GM12878 (cell line): ENCODE data around the gene SEL1L3. TPM values are rescaled to one million over a fixed set of nuclear protein-coding genes. Genes with fewer than 3 reads are reported as not detected.

ENCODE experiments used
- ATAC-seq: fragments of 200-7000 bp; cut with Tn5 transposase; 3 replicates; pipeline ENCODE4 v1.9.1; 2020; ENCODE audit warnings: mild to moderate bottlenecking, moderate library complexity
- BruUV-seq: library from RNA; stranded (reverse); fragments of 400-500 nt; replicated peaks from 2 replicates; lab custom pipeline; 2021; lab: Mats Ljungman, UMichigan
- CTCF ChIA-PET: fragments of 300-600 bp; sonication (Branson Sonifier 250); formaldehyde crosslinking; extraction: SDS; loops from one replicate; lab custom pipeline; 2021; ENCODE audit warnings: inconsistent platforms; lab: Yijun Ruan, JAX
- POLR2A ChIA-PET: fragments of 350-600 bp; formaldehyde crosslinking; extraction: SDS; loops from one replicate; lab custom pipeline; 2021; ENCODE audit warnings: inconsistent platforms; lab: Charles Lee
- RAD21 ChIA-PET: fragments of 300-600 bp; sonication (Branson Sonifier 250); formaldehyde crosslinking; loops from one replicate; lab custom pipeline; 2023; ENCODE audit warnings: antibody characterized with exemption; ENCODE audit not compliant: unreplicated experiment; lab: Charles Lee
- SMC1A ChIA-PET: fragments of 300-600 bp; sonication (Branson Sonifier 250); formaldehyde crosslinking; loops from one replicate; lab custom pipeline; 2023; ENCODE audit not compliant: unreplicated experiment, uncharacterized antibody; lab: Charles Lee
- DNase-seq: peaks from one replicate; pipeline ENCODE4 v3.0.0-alpha.2; 2011; ENCODE audit warnings: low read depth, low spot score
- FAIRE-seq: peaks from 3 replicates; lab custom pipeline; 2011; peaks lifted over from hg19 to GRCh38; lab: Jason Lieb, UNC
- H2AFZ ChIP-seq: 2 replicates; pipeline ENCODE4 v1.6.0; 2011; ENCODE audit warnings: low read depth, low read length, control low read depth; ENCODE audit not compliant: control insufficient read depth
- H3K27ac ChIP-seq: 2 replicates; pipeline ENCODE4 v1.5.1; 2011; ENCODE audit warnings: control low read depth; ENCODE audit not compliant: control insufficient read depth, insufficient read depth
- H3K27me3 ChIP-seq, 2 experiments: replicated peaks in 1 of 2; 2 replicates each; pipeline versions ENCODE4 v1.6.0 to v1.6.1; 2011; ENCODE audit warnings: low read length in 1 of 2; ENCODE audit not compliant: control insufficient read depth in 2 of 2, insufficient read depth in 2 of 2
- H3K36me3 ChIP-seq, 2 experiments: 2 replicates each; pipeline ENCODE4 v1.5.1; 2011; ENCODE audit warnings: low read length in 1 of 2; ENCODE audit not compliant: control insufficient read depth in 2 of 2, insufficient read depth in 2 of 2
- H3K4me1 ChIP-seq: 2 replicates; pipeline ENCODE4 v1.6.1; 2011; ENCODE audit warnings: mild to moderate bottlenecking, low read length, moderate library complexity, mixed read lengths; ENCODE audit not compliant: control insufficient read depth, insufficient read depth
- H3K4me2 ChIP-seq: 2 replicates; pipeline ENCODE4 v1.6.0; 2011; ENCODE audit warnings: control low read depth; ENCODE audit not compliant: control insufficient read depth, insufficient read depth
- H3K4me3 ChIP-seq: fragments of 200-600 bp; sonication (generic); 2 replicates; pipeline ENCODE4 v1.5.1; 2016
- H3K79me2 ChIP-seq: 2 replicates; pipeline ENCODE4 v1.6.0; 2011; ENCODE audit warnings: low read length; ENCODE audit not compliant: control insufficient read depth, insufficient read depth
- H3K9ac ChIP-seq: 2 replicates; pipeline ENCODE4 v1.8.0; 2011; ENCODE audit warnings: low read length, control low read depth, mixed read lengths; ENCODE audit not compliant: control insufficient read depth, insufficient read depth
- H3K9me3 ChIP-seq: replicated peaks from 3 replicates; pipeline ENCODE4 v1.5.1; 2011; ENCODE audit warnings: mild to moderate bottlenecking, low read length; ENCODE audit not compliant: control insufficient read depth, insufficient read depth
- H4K20me1 ChIP-seq: 2 replicates; pipeline ENCODE4 v1.6.0; 2011; ENCODE audit not compliant: control insufficient read depth, insufficient read depth
- ATF2 ChIP-seq: IDR thresholded peaks from 2 replicates; pipeline ENCODE4 v1.6.1; 2012; ENCODE audit warnings: low read length, inconsistent platforms
- CBFB ChIP-seq: IDR thresholded peaks from 2 replicates; pipeline ENCODE4 v1.6.1; 2016; ENCODE audit warnings: antibody characterized with exemption, low read depth
- CHD1 ChIP-seq: IDR thresholded peaks from 2 replicates; pipeline ENCODE4 v1.6.1; 2012; ENCODE audit warnings: low read depth, low read length, improper control_type of control experiment
- E4F1 ChIP-seq: fragments of 450-650 bp; IDR thresholded peaks from 2 replicates; pipeline ENCODE4 v1.6.1; 2018; ENCODE audit warnings: borderline replicate concordance, mild to moderate bottlenecking; ENCODE audit not compliant: partially characterized antibody
- FOXK2 ChIP-seq: fragments of 450-650 bp; IDR thresholded peaks from 2 replicates; pipeline ENCODE4 v1.6.1; 2017; ENCODE audit warnings: mild to moderate bottlenecking, moderate library complexity
- HDAC2 ChIP-seq: fragments of 200-600 bp; sonication (generic); IDR thresholded peaks from 2 replicates; pipeline ENCODE4 v1.6.1; 2017
- IRF3 ChIP-seq: fragments of 450-650 bp; IDR thresholded peaks from 2 replicates; pipeline ENCODE4 v1.6.1; 2014; ENCODE audit warnings: mild to moderate bottlenecking
- MLLT1 ChIP-seq: fragments of 450-650 bp; IDR thresholded peaks from 2 replicates; pipeline ENCODE4 v1.6.1; 2016; ENCODE audit warnings: mild to moderate bottlenecking
- MYB ChIP-seq: fragments of 150-350 bp; IDR thresholded peaks from 2 replicates; pipeline ENCODE4 v1.6.1; 2014; ENCODE audit warnings: mild to moderate bottlenecking, low read depth, low read length, borderline replicate concordance
- PAX5 ChIP-seq: IDR thresholded peaks from 2 replicates; pipeline ENCODE4 v1.6.1; 2011; ENCODE audit warnings: low read depth, low read length, borderline replicate concordance
- SKIL ChIP-seq: fragments of 450-650 bp; IDR thresholded peaks from 2 replicates; pipeline ENCODE4 v1.6.1; 2017; ENCODE audit warnings: mild to moderate bottlenecking, low read depth, inconsistent platforms; ENCODE audit not compliant: poor library complexity, severe bottlenecking
- SREBF1 ChIP-seq: IDR thresholded peaks from 2 replicates; pipeline ENCODE4 v1.6.1; 2012; ENCODE audit warnings: mild to moderate bottlenecking, low read length
- SUPT20H ChIP-seq: IDR thresholded peaks from 2 replicates; pipeline ENCODE4 v1.6.1; 2011; ENCODE audit warnings: low read depth, mild to moderate bottlenecking, low read length, moderate library complexity, borderline replicate concordance; ENCODE audit not compliant: control insufficient read depth
- TAF1 ChIP-seq: IDR thresholded peaks from 2 replicates; pipeline ENCODE4 v1.6.1; 2011; ENCODE audit warnings: mild to moderate bottlenecking, low read depth, low read length, borderline replicate concordance
- TARDBP ChIP-seq: IDR thresholded peaks from 2 replicates; pipeline ENCODE4 v1.6.1; 2016; ENCODE audit warnings: borderline replicate concordance
- WGBS: methylation state at CpG from one replicate; pipeline ENCODE4 v1.1.6; 2016; ENCODE audit warnings: low lambda C conversion rate; ENCODE audit not compliant: insufficient replicate concordance, insufficient coverage; ENCODE audit errors: missing lambda C conversion rate; 5-methylcytosine and 5-hydroxymethylcytosine counted together
- in situ Hi-C: fragments of 300-500 bp; cut with MboI; formaldehyde crosslinking; loops from 9 replicates; pipeline ENCODE4 v1.14.3; 2018; ENCODE audit warnings: mixed read lengths
- intact Hi-C: fragments of 100-400 bp; cut with micrococcal nuclease; formaldehyde crosslinking; loops from one replicate; pipeline ENCODE4 v1.14.2; 2022; ENCODE audit not compliant: unreplicated experiment
- polyA plus RNA-seq, 11 experiments: library from polyadenylated mRNA; depleted of rRNA in 4 of 11; unstranded in 6 of 11; stranded (reverse) in 5 of 11; fragments of >200 nt; fragmentation: Nextera tagmentation in 4 of 11; fragmentation: Illumina TruSeq in 1 of 11; extraction: Ambion mirVana in 4 of 11; extraction: Trizol in 1 of 11; gene quantifications; 1 replicate in 1 of 11; 2 replicates in 10 of 11; pipeline versions ENCODE4 v1.2.1 to v1.2.3, GENCODE V29; 2011 to 2016; ENCODE audit warnings: inconsistent platforms in 2 of 11, missing spikeins in 2 of 11, low read depth in 1 of 11
- total RNA-seq, 4 experiments: library from RNA; depleted of rRNA in 3 of 4; stranded (reverse); fragments of >200 nt in 3 of 4; fragmentation: Illumina TruSeq in 1 of 4; extraction: Trizol in 1 of 4; gene quantifications; 2 replicates each; pipeline versions ENCODE4 v1.2.1 to v1.2.3, GENCODE V29; 2013 to 2021

The SEL1L3 gene
- total and polyA plus RNA-seq, 10 of the 15 experiments (the other 5 are each of a cell fraction or from before 2014, with no cell fraction given): 20.4 to 82.2 (median 47.3) TPM

- TF ChIP-seq ATF2: no peak
- no peak for TF ChIP-seq CBFB
- no peak for TF ChIP-seq TAF1
- TF ChIP-seq, all 136 proteins: peak for 0
Measured at GRCh38 chr4:25837107-25837506, 25.7 kb downstream of the SEL1L3 start (continued).

GRCh38 chr4:25835384-25835783 lies 27.4 kb downstream of the SEL1L3 start:
- H3K9me3 ChIP-seq: no peaks in the 10 kb centered on the region
- ChIA-PET CTCF (interaction anchor here (0.9 to 2.8 kb wide), 4 partner anchors 14 to 159 kb away, joined by 3 to 8 read pairs (median 3); no protein-coding TSS in a partner anchor), POLR2A (no interaction called here), RAD21 (interaction anchor here (1.7 kb wide), 1 partner anchor 36 kb away, joined by 4 read pairs; no protein-coding TSS in a partner anchor), SMC1A (interaction anchor here (0.9 to 1.7 kb wide), 5 partner anchors 10 to 68 kb away, joined by 3 read pairs; no protein-coding TSS in a partner anchor)
- FAIRE-seq: no peak
- no peaks in the 10 kb centered on the region for H3K79me2 ChIP-seq
- no peak overlapping the region for H3K27ac ChIP-seq
- BruUV-seq: no TSS peak
- WGBS: 0% methylated on average over 1 of the region's 1 CpG
- peak; percentile 49 for ATAC-seq
- peaks cover 0 to 10% of the 10 kb centered on the region in 2 experiments; a peak in 2 of 4 replicates for H3K36me3 ChIP-seq
- H2AFZ ChIP-seq: no peak overlapping the region
- H3K4me1 ChIP-seq: no peaks in the 10 kb centered on the region
- DNase-seq: no peak
- intact Hi-C loops (no loop called here), in situ Hi-C loops (no loop called here)
- H4K20me1 ChIP-seq: no peaks in the 10 kb centered on the region
- H3K9ac ChIP-seq: no peak overlapping the region
- no peaks in the 10 kb centered on the region for H3K27me3 ChIP-seq
- no peak overlapping the region for H3K4me3 ChIP-seq
- H3K4me2 ChIP-seq: no peak overlapping the region
- no peak for TF ChIP-seq HDAC2
- TF ChIP-seq CHD1: no peak
- TF ChIP-seq MYB: no peak
- no peak for TF ChIP-seq FOXK2
- TF ChIP-seq E4F1: no peak
- TF ChIP-seq SUPT20H: no peak
- TF ChIP-seq SKIL: no peak
- no peak for TF ChIP-seq TARDBP
- no peak for TF ChIP-seq MLLT1
- TF ChIP-seq IRF3: no peak
- TF ChIP-seq SREBF1: no peak
- no peak for TF ChIP-seq PAX5
